GM04504 (cell line): ENCODE results near the gene MMS19.
"Not testable (repeated sequence)": the region's sequence is repeated elsewhere in the genome, so short reads cannot be mapped to it uniquely, and the experiment has no call there.

Experiments
- DNase-seq: peaks from one replicate; pipeline ENCODE4 v3.0.0-alpha.2; 2012; ENCODE audit warnings: low read depth

MMS19 gene

GRCh38 chr10:97503406-97503805 is 5.2 kb upstream of the MMS19 start:
- DNase-seq: no peak

- no peak for DNase-seq
Observed at GRCh38 chr10:97502916-97503315, 4.7 kb upstream of the MMS19 start.

GRCh38 chr10:97500297-97500575 is 2.0 kb upstream of the MMS19 start:
- no peak for DNase-seq

GRCh38 chr10:97499561-97500296 is 1.5 kb upstream of the MMS19 start:
- peak; percentile 58 for DNase-seq

- peak; percentile 16 for DNase-seq
Observed at GRCh38 chr10:97498841-97499560, 779 bp upstream of the MMS19 start, which contains the start of gene UBTD1. TSS of gene UBTD1 (plus strand) at chr10:97498924. CDS start at chr10:97499204, 280 bp downstream.

- peak; percentile 52 for DNase-seq
Observed at GRCh38 chr10:97497572-97498075, 598 bp downstream of the MMS19 start.

- no peak for DNase-seq
Observed at GRCh38 chr10:97494863-97495506, 3.2 kb downstream of the MMS19 start.

GRCh38 chr10:97494151-97494550 is 4.1 kb downstream of the MMS19 start:
- DNase-seq: no peak

- DNase-seq: no peak
Observed at GRCh38 chr10:97490592-97490991, 7.6 kb downstream of the MMS19 start.

GRCh38 chr10:97485647-97486281 is 12.5 kb downstream of the MMS19 start:
- no peak for DNase-seq

- DNase-seq: no peak
Observed at GRCh38 chr10:97483921-97484320, 14.3 kb downstream of the MMS19 start.

GRCh38 chr10:97483506-97483905 is 14.7 kb downstream of the MMS19 start:
- DNase-seq: no peak

- DNase-seq: no peak
Observed at GRCh38 chr10:97482381-97482780, 15.8 kb downstream of the MMS19 start.

- DNase-seq: no peak
Observed at GRCh38 chr10:97481071-97481470, 17.2 kb downstream of the MMS19 start.

GRCh38 chr10:97479939-97480338 is 18.3 kb downstream of the MMS19 start:
- no peak for DNase-seq

GRCh38 chr10:97479410-97479809 is 18.8 kb downstream of the MMS19 start:
- DNase-seq: not testable (repeated sequence)

- peak; percentile 56 for DNase-seq
Observed at GRCh38 chr10:97475936-97476594, 22.2 kb downstream of the MMS19 start.

GRCh38 chr10:97474918-97475317 is 23.3 kb downstream of the MMS19 start:
- no peak for DNase-seq

GRCh38 chr10:97468781-97469180 is 29.4 kb downstream of the MMS19 start:
- DNase-seq: not testable (repeated sequence)

GRCh38 chr10:97468162-97468561 is 30.1 kb downstream of the MMS19 start:
- DNase-seq: no peak

- DNase-seq: no peak
Observed at GRCh38 chr10:97466755-97467154, 31.5 kb downstream of the MMS19 start.

GRCh38 chr10:97465982-97466381 is 32.2 kb downstream of the MMS19 start:
- DNase-seq: no peak
